Esophagus squamous epithelium (tissue), 4 donors: ENCODE data around the gene MCU.

ENCODE experiments used
- CTCF ChIP-seq, 6 experiments: fragments of 450-650 bp in 4 of 6; fragments of 200-600 bp in 2 of 6; sonication (generic) in 2 of 6; IDR thresholded peaks; one replicate each; pipeline ENCODE4 v1.5.1; 2016 to 2019; ENCODE audit warnings: antibody characterized with exemption in 6 of 6, mild to moderate bottlenecking in 4 of 6, moderate library complexity in 4 of 6
- POLR2A ChIP-seq, 4 donors: fragments of 450-650 bp; IDR thresholded peaks; one replicate each; pipeline ENCODE4 v1.6.1; 2017; ENCODE audit warnings: antibody characterized with exemption in 4 of 4, mild to moderate bottlenecking in 4 of 4, moderate library complexity in 3 of 4

GRCh38 chr10:72687035-72687434 is 4.9 kb upstream of the MCU start:
- TF ChIP-seq POLR2A (IDR thresholded peaks at IDR 0.05) (no peak), CTCF (IDR thresholded peaks at IDR 0.05) (no peak)
